GM12801 (cell line): ENCODE results near the gene EFCAB13.

Source experiments
- TF ChIP-seq, protein P1 (sequence below): IDR thresholded peaks from one replicate; pipeline ENCODE4 v1.5.1; 2011; ENCODE audit warnings: control low read depth; ENCODE audit not compliant: insufficient read length; ENCODE audit errors: extremely low read depth

Gene EFCAB13, protein sequence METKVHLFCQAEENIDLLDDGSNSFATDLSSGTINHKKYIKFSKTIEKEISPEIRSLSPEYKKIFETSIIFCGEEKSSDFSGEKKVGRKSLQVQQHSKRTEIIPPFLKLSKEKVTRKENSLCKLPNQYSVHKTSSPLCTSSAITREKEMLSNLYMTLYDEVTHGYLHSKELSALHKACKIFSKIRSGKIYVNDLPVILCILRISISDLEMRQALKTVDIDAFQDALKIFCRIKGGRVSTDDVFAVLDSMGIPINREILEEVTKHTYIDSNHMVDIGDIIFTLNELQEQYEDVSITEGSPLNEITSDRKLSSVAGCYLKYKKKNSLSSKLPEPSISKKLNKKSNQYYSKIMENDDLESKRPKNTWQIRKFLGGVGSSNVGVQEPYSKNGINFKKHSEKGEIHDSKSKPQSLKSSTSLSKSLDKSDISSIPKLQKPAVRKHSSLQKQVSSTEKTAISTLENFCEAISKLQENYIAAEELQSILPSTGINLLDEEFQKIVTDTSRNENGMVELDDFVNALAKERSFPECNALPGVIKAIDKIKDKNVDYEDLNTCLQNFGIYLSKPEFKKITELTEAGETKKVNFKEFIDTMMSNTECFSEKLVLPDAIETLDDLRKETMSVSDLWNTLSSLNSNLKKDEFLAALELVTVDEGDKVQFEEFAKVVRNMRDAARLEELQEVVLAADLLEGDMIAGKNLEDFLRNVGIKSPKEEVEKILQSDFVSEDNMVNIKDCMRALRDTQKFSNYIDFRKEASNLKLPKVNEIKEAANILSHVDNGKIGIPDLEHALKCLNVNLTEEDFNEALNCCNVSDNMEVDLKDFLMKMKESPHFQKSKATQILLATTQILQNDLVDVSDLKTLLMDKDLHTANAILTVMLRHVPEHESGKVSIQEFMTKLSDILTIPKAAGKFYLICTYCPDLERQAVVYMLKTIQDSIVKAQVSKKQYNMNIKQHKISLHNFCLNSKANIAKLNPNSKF

DNA sequence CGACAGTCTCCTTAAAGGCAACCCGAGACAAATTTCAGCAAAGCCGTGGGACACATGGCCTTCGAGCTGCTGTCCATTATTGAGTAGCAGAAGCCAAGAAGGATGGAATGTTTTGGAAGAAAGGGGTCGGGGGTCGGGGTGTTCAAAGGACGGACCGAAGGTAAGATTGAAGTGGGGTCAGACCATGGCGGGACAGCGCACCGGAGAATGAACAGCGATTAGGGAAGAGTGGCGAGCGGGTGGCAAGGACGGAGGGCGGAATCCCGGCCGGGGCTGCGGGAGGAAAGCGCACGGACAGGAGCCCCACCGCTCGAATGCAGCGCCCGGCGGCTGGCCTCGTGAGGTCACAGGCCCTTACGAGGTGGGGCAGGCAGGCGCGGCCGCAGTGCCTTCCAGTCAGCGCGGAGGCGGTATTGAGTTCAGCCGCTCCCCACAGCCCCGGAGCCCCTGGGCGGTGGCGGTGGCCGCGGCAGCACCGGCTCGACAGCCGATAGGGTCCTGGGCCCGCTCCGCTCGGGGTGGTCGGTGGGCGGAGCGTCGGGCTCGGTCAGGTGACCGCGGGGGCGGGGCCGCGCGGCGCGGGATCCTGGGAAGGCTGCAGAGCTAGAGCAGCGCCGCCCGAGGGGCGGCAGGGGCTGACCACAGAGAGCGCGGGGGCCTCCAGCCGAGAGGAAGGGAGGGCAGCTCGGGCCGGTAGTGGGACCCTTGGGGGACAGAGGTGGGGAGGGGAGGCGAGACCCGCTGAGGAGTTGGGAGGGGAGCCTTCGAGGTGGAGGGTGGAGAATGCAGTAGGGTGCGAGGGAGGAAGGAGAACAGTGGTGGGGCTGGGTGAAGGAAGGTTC is at the start of gene EFCAB13:
EFCAB13 (plus strand) TSS at position 574 of the 842 bp plus-strand sequence. CDS start 4,399 bp downstream, outside the sequence.
- TF ChIP-seq, protein P1, sequence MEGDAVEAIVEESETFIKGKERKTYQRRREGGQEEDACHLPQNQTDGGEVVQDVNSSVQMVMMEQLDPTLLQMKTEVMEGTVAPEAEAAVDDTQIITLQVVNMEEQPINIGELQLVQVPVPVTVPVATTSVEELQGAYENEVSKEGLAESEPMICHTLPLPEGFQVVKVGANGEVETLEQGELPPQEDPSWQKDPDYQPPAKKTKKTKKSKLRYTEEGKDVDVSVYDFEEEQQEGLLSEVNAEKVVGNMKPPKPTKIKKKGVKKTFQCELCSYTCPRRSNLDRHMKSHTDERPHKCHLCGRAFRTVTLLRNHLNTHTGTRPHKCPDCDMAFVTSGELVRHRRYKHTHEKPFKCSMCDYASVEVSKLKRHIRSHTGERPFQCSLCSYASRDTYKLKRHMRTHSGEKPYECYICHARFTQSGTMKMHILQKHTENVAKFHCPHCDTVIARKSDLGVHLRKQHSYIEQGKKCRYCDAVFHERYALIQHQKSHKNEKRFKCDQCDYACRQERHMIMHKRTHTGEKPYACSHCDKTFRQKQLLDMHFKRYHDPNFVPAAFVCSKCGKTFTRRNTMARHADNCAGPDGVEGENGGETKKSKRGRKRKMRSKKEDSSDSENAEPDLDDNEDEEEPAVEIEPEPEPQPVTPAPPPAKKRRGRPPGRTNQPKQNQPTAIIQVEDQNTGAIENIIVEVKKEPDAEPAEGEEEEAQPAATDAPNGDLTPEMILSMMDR = no peak

DNA sequence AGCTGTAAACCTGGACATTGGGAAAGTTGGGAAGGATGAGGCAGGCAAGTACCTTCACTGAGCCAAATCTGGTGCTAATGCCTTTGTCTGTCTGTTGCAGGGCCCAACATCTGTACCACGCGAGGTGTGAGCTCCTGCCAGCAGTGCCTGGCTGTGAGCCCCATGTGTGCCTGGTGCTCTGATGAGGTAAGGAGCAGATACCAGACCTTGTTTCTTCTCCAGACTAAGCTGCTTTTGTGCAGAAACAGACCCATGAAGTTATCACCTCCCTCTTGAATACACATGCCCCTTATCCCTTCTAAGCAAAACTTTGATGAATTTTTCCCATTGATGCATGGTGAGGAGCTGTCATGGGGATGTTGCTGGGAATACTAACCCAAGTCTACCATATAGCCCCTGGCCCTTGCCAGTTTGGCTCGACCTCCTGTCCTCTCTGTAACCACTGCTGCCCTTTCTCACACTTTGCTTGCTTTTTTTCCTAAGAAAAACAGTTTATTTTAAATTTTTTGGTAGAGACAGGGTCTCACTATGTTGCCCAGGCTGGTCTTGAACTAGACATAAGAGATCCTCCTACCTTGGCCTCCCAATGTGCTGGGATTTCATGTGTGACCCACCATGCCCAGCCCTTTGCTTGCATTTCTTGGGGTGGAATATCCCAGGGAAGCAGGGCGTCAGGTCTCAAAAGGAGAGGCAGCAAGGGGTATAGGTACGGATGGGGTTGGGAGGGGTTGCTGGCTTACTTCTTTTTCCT is 49.3 kb upstream of the EFCAB13 start:
- TF ChIP-seq, protein P1 = no peak

DNA sequence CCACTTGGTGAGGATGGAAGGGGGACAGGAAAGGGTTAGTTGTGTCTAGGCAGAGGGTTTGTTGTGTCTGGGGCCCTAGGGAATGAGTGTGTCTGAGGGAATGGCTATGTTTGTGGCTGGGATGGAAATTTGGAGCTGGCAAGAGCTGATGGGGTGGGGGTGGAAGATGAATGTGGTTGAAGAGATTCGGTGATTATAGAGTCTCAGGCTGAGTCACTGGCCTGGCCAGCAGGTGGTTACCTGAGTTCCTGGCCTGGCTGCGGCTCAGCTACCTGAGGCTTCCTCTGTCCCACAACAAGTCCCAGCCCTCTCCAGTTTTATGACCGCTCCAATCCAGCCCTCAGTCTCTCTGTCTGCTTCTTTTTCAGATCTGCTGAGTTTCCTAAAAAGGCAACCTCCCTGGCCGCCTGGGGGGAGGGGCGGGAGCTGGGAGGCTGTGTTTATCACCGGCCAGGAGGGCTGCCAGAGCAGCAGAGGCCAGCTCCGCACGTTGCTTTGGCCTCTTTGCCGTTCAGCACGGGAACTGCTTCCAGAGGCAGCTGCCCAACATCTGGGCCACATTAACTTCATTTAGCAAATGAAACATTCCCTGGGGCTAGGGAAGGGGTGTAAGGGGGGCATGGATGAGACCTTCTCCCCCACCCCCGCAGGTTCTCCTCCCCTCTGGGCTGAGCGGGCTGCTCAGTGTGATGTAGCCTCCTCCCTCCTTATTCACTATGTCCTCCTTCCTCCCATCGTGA is 48.3 kb upstream of the EFCAB13 start:
- TF ChIP-seq, protein P1 = no peak

DNA sequence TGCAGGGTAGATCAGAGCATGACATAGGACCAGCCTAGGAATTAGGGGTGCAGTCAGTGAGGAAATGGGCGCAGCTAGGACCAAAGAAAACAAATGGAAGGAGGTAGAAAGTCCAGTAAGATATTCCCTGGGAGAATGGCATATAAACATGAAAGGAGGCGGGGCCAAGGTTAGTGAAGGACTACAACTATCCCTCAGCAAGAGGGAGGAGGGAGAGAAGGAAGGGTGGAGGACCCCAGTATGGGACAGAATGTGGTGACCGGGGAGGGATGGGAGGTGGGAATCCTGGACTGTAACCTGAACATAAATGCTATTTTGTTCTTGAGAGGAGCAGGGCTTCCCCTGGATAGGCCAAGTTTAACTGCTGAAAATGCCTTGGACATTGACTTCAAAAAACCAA is 47.3 kb upstream of the EFCAB13 start:
- TF ChIP-seq, protein P1 = no peak

DNA sequence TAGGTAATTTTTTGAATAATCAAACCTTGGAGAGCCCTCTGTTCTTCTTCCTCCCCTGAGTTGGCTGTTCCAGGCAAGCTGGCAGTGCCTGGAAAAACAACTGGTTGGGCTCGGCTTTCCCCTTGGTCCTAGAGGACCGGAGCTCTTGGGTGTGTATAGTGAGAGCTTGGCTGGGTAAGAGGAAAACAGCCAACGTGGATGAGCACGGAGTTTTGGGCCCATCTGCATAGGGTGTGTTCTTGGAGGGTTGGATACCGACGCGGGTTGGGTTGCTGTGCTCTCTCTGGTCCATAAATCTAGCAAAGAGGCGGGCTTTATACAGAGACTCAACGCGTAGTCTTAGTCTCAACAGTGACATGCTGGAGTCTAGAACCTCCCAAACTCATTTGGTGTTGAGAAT is 46.9 kb upstream of the EFCAB13 start:
- TF ChIP-seq, protein P1 = no peak

DNA sequence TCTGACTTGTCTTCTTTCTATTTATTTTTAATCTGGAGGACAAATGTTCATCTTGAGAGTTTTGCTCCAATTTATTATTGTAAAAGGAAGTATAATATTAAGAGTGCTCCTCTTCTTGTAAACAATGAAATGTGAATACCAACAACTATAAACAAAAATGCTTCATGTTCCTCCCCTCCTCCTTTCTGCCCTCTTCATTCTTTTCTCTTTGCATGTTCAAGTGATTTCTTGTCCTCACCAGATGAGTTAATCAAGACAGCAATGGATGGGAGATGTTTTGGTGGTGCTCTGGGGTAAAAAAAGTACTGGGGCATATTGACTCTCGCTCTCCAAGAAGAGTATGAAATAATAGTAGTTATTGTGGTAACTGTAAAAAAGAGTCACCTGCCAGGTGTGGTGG is 45.8 kb upstream of the EFCAB13 start:
- TF ChIP-seq, protein P1 = no peak
